Measurements from ENCODE around the gene TTC31.

Gene TTC31

DNA sequence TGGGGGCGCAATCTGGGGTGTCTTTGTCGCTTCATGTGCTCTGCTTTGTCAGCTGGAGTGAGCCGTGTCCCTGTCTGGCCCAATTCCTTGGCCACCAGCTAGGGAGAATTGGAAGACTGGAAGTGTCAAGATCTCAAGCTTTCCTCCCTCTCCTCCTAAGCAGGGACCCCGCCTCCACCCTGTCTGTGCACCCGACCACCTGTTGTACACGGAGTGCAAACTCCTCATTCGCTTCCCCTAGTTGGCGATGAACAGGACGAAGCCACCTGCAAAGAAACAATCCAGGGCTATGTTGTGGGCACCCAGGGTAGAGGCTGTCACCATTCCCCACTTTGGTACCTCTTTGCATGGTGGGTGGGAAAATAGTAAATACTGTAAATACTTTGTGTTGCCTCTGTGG, 44.9 kb downstream of the TTC31 start:
- DNase-seq, result no peak

DNA sequence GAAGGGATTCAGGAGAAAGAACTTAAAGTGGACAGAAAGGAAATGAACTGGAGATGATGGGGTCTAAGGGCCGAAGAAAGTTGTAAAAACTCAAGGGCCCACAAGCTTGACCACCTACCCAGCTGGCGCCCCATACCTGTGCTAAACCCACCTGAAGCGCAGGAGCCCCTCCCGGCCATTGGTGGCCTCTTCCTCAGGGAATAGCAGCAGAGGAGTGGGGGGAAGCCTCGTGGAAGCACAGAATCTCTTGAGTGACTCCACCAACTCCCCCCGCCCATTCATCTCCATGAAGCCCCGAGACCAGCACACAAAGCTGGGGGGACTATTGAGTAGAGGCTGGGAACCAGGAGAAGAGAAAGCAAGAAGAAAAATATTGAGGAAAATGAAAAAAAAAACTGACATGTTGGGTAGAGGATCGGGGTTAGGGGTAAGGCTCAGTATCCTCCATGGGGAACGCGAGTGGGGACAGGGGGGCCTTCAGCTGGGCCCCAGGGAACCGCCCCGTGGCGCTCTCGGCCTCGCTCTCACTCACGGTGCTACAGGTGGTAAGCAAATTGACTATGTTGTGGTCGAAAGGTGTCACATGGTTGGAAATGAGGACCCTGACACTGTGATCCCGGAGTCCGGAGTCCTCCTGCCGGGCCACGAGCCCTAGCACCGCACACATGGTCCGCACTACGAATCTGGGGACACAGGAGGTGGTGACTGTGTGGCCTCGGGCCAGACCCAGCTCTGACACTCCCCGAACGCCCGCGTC, 45.9 kb downstream of the TTC31 start:
- no peak for DNase-seq

DNA sequence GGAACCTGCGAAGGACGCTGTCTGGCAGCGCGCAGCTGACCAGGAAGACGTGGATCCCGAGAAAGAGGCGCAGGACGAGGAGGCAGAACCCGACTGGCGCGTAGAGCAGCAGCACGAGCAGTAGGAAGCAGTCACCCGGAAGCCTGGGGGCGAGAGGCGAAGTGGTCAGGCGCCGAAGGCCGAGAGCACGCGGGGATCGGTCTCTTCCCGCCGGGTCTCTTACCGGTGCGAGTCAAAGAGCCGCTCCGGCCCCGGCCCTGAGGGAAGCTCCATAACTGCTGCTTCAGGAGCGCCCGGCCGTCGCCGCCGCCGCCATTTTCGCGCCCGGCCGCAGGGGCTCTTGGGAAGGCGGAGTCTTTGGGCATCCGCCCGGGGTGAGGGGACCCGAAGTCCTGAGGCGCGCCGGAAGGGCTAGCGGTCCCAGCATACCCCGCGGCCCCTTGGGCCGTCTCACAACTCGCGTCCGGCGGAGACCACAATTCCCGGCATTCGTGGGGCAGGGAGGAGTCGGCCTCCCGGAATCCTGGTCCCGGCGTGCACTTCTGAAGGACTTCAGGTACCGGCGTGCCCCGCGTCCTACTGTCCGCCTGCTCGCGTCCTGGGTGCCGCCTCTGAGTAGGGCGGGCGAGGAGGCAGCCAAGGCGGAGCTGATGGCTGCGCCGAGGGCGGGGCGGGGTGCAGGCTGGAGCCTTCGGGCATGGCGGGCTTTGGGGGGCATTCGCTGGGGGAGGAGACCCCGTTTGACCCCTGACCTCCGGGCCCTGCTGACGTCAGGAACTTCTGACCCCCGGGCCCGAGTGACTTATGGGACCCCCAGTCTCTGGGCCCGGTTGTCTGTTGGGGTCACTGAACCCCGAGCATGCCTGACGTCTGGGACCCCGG, 46.7 kb downstream of the TTC31 start, which contains the start of the genes AUP1 and HTRA2:
Gene AUP1 (minus strand): TSS at position 350 of the 882 bp plus-strand sequence. CDS start 77 bp downstream, at position 273.
Gene HTRA2 (plus strand): TSS at position 577 of the 882 bp plus-strand sequence. CDS start 74 bp downstream, at position 651.
- DNase-seq, result peak; percentile 97

DNA sequence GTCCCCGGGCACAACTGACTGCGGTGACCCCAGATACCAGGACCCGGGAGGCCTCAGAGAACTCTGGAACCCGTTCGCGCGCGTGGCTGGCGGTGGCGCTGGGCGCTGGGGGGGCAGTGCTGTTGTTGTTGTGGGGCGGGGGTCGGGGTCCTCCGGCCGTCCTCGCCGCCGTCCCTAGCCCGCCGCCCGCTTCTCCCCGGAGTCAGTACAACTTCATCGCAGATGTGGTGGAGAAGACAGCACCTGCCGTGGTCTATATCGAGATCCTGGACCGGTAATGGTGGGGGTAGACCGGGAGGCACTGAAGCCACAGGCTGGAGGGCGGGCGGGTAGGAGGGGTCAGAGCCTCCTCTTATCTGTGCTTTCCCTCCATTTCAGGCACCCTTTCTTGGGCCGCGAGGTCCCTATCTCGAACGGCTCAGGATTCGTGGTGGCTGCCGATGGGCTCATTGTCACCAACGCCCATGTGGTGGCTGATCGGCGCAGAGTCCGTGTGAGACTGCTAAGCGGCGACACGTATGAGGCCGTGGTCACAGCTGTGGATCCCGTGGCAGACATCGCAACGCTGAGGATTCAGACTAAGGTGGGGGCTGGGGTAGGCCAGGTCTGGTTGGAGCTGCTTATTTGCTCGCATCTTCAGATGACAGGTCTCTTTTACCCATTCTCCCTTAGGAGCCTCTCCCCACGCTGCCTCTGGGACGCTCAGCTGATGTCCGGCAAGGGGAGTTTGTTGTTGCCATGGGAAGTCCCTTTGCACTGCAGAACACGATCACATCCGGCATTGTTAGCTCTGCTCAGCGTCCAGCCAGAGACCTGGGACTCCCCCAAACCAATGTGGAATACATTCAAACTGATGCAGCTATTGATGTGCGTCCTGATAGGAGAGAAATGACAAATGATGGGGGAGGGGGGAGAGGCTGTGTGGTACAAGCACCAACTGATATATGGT, 47.6 kb downstream of the TTC31 start:
- no peak for DNase-seq

DNA sequence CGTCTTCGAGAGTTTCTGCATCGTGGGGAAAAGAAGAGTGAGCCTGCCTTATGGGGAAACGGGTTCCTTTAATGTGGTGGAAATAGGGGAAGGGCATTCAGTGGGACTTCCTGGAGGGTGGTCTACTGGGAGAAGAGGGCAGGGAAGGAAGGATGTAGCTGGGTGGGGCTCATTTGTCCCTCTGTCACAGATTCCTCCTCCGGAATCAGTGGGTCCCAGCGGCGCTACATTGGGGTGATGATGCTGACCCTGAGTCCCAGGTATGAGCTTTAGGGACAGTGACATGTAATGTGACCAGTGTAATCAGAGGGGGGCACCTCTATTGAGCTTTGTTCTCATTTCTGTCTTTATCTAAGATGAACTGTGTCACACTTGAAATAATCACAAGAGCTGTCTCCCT, 48.8 kb downstream of the TTC31 start:
- DNase-seq, result no peak

DNA sequence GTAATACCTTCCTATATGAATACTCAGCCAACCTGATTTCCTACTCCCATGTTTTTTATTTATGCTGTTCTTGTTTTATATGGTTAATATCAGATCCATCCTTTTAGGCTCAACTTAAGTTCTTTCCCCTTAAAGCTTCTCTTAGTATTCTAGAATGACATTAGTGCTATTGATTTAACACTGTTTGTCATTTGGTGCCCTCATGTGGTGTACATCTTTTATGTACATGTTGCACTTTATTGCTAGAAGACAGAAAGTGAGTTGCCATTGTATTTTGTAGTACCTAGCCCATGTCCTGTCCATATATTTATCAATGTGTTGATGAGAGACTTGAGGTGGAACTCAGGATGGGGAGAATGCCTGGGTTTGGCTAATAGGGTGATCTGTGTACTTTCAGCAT, 49.3 kb downstream of the TTC31 start:
- no peak for DNase-seq

DNA sequence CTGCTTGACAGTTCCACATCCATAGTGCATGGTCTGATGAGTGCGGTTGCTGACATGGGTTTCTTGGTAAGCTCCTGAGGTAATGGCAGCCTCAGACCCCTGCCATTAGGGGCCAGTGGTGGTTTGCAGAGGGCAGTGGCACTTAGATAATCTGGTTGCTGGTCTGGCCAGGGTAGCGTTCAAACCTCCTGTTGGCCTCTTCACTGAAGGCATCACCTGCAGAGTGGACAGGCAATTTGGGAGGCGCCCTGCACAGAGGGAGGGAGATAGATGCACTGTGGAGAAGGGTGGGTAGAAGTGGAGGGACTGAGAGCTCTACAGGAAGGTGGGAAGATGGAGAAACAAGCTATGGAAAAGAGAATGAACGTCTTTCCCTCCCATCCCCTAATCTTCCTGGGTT, 50.6 kb downstream of the TTC31 start:
- DNase-seq, result no peak

DNA sequence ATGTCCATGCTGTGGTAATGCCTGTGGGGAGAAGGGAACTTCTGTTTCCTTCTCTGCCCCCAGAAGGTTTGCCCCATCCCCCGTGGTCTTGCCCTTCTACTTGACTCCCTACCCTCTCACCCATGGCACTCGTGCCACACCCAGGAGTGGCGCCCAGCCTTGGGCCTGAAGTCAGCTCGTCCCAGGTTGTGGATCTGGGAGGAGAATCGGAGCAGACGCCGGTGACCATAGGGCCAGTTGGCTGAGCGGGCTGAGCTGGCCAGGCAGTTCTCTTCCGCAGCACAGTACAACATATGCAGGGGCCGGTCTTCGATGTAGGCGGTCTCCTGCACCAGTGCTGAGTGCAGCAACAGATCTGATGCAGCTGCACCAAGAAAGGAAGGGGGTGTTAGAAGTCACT, 51.5 kb downstream of the TTC31 start:
- no peak for DNase-seq

DNA sequence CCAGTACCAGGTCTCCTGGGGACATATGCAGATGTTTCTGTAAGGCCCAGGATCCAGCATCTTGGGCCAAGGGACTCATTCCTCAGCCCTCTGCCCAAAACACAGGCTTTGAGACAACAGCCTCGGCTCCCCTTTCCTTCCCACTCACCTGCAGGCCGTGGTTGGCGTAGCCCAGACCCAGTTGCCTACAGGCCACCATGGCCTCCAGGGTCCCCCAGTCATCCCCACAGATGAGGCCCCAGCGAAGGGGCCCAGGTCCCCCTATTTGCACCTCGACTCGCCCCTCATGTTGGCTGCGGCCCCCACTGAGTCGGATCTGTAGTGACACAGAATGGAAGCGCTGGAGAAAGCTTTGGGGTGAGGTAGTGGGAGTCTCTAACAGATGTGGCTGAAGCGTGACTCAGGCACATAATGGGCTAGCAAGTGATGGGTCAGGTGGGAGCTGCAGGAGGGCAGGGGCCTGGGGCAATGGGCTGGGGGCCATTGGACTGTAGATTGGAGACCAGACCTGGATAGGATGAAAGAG, 52.6 kb downstream of the TTC31 start:
- no peak for DNase-seq

DNA sequence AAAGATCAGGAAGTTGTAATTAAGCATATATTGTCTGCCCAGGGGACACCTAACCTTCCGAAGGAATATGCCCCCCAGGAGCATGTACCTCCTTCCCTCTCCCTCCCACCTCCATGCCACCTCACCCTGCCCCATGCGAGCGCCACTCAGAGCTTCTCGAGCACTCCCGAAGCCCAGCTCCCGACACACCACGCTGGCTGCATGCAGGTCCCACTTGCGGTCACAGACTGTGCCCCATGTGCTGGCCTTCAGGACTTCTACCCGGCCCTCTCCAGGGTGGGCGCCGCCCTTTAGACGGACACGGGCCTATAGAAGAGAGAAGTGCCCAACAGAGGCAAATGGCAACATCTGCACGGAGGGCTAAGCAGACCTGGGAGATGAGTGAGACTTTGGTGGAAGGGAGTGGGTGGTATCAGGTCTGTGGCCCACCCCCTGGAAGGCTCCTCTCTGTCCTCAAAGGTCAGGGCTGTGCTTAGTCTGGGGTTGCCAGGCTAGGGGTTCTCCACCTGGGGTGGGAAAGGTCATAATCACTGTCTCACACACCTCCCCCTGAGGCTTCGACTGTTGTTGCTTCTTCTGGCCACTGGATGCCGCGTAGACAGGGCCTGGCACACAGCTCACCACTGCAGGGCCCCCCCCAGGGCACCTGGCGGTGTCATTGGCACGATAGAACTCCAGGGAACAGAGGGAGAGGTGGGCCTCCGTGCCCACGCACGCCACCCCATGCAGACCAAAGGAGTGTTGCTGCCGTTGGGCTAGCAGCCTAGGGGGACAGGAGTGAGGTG, 53.5 kb downstream of the TTC31 start:
- no peak for DNase-seq

DNA sequence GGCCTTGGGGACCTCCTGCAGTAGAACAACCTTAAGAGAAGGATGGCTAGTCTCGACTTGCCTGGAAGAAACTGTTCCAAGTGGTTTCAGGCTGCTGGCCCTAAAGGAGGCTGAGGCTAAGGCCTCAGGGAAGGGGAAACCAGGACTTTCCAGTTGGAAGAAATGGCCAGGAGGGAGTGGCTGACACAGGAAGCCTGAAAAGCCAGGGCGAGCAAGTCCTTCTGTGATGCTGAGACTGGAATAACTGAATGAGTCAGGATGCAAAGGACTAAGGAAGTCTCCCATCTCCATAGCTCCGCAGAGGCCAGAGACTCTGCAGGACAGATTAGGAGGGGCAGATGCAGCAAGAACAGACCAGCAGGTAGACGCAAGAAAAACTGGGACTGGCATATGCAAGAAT, 54.3 kb downstream of the TTC31 start:
- no peak for DNase-seq

DNA sequence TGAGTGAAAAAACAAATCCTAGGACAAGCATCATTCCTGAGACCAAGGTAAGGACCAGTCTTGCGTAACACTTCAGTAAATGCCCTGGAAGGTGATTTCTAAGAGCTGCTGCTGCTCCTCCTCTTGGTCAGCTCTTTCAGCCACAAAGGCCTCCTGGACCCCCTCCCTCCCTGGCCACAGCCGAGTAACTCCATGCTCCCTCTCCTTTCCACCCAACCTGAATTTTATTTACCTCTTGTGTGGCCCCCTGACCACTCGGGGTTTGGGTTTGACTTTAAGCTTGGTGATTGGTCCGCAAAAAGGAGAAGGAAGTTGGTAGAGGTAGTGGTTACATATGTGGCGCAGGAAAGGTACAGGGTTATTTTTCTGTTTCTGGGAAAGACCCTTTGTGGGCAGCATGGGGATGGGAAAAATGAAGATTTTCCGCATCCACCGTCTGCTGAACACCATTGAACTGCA, 56.0 kb downstream of the TTC31 start:
- no peak for DNase-seq

DNA sequence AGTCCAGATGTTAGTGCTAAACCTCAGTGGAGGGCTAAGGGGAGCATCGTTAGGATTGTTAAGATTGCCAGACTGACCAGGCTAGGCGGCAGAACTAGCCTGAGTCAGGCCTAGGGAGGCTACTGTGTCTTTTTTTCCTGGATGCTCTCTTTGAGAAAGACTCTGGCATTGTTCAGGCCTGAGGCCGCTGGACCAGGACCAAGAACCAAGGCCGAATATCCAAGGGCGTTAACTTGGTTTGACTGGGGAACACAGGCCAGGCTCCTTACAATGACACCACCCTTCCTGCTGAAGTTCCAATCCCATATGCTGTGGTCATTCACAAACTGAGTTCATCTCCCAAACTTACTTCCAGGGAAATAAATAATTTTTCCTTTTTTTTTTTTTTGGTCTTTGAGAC, 57.4 kb downstream of the TTC31 start:
- no peak for DNase-seq

DNA sequence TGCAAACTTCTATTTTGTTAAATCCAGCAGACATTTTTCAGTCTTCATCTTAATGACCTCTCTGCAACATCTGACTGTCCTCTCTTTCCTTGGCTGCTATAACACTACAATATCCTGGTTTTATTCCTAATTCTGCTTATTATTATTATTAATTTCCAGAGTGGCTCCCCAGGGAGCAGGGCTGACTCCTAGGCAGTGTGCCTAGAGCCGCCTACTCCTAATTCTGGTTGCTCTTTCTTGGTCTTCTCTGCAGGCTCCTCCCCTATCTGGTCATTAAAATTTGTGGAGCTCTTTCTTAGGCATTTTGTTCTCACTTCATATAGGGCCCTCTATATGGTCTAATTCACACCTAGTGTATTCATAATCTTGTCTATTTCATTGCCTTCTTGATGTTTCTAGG, 60.1 kb downstream of the TTC31 start:
- DNase-seq, result no peak

Measured in NCI-H1436 (cell line).